ENCODE data around the gene TEKT3. TPM values are rescaled to one million over a fixed set of nuclear protein-coding genes. Genes with fewer than 3 reads are reported as not detected.

The TEKT3 gene
- polyA plus RNA-seq, 3 donors: not detected

- no peak overlapping the region for H3K4me3 ChIP-seq (replicated peaks in 1 of 3; ENCODE audit: low read depth in 2 of 3, low read length in 3 of 3)
- H3K27me3 ChIP-seq (ENCODE audit: control insufficient read depth in 2 of 2, insufficient read depth in 2 of 2, low read length in 2 of 2): no peaks in the 10 kb centered on the region
- H3K79me2 ChIP-seq (ENCODE audit: insufficient read depth, low read length): no peaks in the 10 kb centered on the region
- H3K9me3 ChIP-seq (replicated peaks in 1 of 2; ENCODE audit: control insufficient read depth in 1 of 2, insufficient read depth in 1 of 2, low read length in 2 of 2): no peaks in the 10 kb centered on the region
- H3K36me3 ChIP-seq (replicated peaks in 1 of 2; ENCODE audit: control insufficient read depth in 1 of 2, insufficient read depth in 2 of 2, low read length in 2 of 2): no peaks in the 10 kb centered on the region
- no peaks in the 10 kb centered on the region for H4K20me1 ChIP-seq (ENCODE audit: insufficient read depth, low read length)
- Mint-ChIP-seq H3K27ac (no peak overlapping the region), H3K4me3 (no peak overlapping the region), H3K9me3 (peaks cover 0 to 15% (median 4%) of the 10 kb centered on the region in 7 donors), H3K36me3 (no peaks in the 10 kb centered on the region), H3K27me3 (ENCODE audit: low read depth in 3 of 3) (peaks cover 5 to 7% (median 5%) of the 10 kb centered on the region in 3 donors), H3K4me1 (no peaks in the 10 kb centered on the region)
- H3K4me2 ChIP-seq (replicated peaks; ENCODE audit: extremely low read depth, low read length, poor library complexity, severe bottlenecking): no peak overlapping the region
- DNase-seq: no peak
- H3K9ac ChIP-seq (ENCODE audit: insufficient read depth, low read length, poor library complexity, severe bottlenecking): no peak overlapping the region
- no peak overlapping the region for H2AFZ ChIP-seq (ENCODE audit: insufficient read depth, low read depth, low read length, poor library complexity, severe bottlenecking)
- WGBS (ENCODE audit: insufficient coverage): 87% methylated on average over 3 of the region's 6 CpGs
- no peak for TF ChIP-seq CTCF (IDR thresholded peaks at IDR 0.05)
- H3K27ac ChIP-seq (ENCODE audit: low read depth in 1 of 2, low read length in 2 of 2): no peak overlapping the region
- no peaks in the 10 kb centered on the region for H3K4me1 ChIP-seq (ENCODE audit: control insufficient read depth in 1 of 2, insufficient read depth in 2 of 2, low read length in 2 of 2)
- intact Hi-C loops (cut with micrococcal nuclease): no loop called here
Observed at GRCh38 chr17:15363702-15364101, 22.3 kb upstream of the TEKT3 start.

GRCh38 chr17:15361592-15361991, 20.2 kb upstream of the TEKT3 start:
- H3K4me1 Mint-ChIP-seq: no peaks in the 10 kb centered on the region

More at GRCh38 chr17:15361592-15361991, 20.2 kb upstream of the TEKT3 start:
- intact Hi-C loops (cut with micrococcal nuclease): no loop called here
- Histone ChIP-seq H3K4me2 (replicated peaks; ENCODE audit: extremely low read depth, low read length, poor library complexity, severe bottlenecking) (no peak overlapping the region), H3K79me2 (ENCODE audit: insufficient read depth, low read length) (no peaks in the 10 kb centered on the region), H3K4me1 (ENCODE audit: control insufficient read depth in 1 of 2, insufficient read depth in 2 of 2, low read length in 2 of 2) (no peaks in the 10 kb centered on the region), H2AFZ (ENCODE audit: insufficient read depth, low read depth, low read length, poor library complexity, severe bottlenecking) (no peak overlapping the region), H3K9me3 (replicated peaks in 1 of 2; ENCODE audit: control insufficient read depth in 1 of 2, insufficient read depth in 1 of 2, low read length in 2 of 2) (no peaks in the 10 kb centered on the region), H4K20me1 (ENCODE audit: insufficient read depth, low read length) (no peaks in the 10 kb centered on the region), H3K9ac (ENCODE audit: insufficient read depth, low read length, poor library complexity, severe bottlenecking) (no peak overlapping the region), H3K4me3 (replicated peaks in 1 of 3; ENCODE audit: low read depth in 2 of 3, low read length in 3 of 3) (no peak overlapping the region), H3K36me3 (replicated peaks in 1 of 2; ENCODE audit: control insufficient read depth in 1 of 2, insufficient read depth in 2 of 2, low read length in 2 of 2) (no peaks in the 10 kb centered on the region), H3K27me3 (ENCODE audit: control insufficient read depth in 2 of 2, insufficient read depth in 2 of 2, low read length in 2 of 2) (no peaks in the 10 kb centered on the region), H3K27ac (ENCODE audit: low read depth in 1 of 2, low read length in 2 of 2) (no peak overlapping the region)
- Mint-ChIP-seq H3K4me3 (no peak overlapping the region), H3K27me3 (ENCODE audit: low read depth in 3 of 3) (peaks cover 7 to 13% (median 7%) of the 10 kb centered on the region in 3 donors), H3K9me3 (peaks cover 0 to 11% (median 4%) of the 10 kb centered on the region in 7 donors), H3K27ac (no peak overlapping the region), H3K36me3 (no peaks in the 10 kb centered on the region)
- no peak for DNase-seq
- WGBS (ENCODE audit: insufficient coverage): no CpG with 5 or more reads among the region's 2 CpGs
- no peak for TF ChIP-seq CTCF (IDR thresholded peaks at IDR 0.05)

Measured in CD14-positive monocyte (primary cell).